Spleen (tissue), 7 donors: ENCODE measurements around the gene TMBIM4.

Source experiments
- POLR2A ChIP-seq, 3 donors: fragments of 450-650 bp; IDR thresholded peaks; one replicate each; pipeline ENCODE4 v1.5.1; 2017; ENCODE audit warnings: antibody characterized with exemption in 3 of 3, mild to moderate bottlenecking in 1 of 3
- POLR2AphosphoS5 ChIP-seq, 3 donors: sonication (generic); formaldehyde crosslinking; IDR thresholded peaks; one replicate each; pipeline ENCODE4 v1.5.1; 2017; ENCODE audit warnings: antibody characterized with exemption in 3 of 3
- TF ChIP-seq, protein P1 (sequence below), 11 experiments: fragments of 200-600 bp in 7 of 11; fragments of 450-650 bp in 4 of 11; sonication (generic) in 4 of 11; IDR thresholded peaks in 8 of 11; conservative IDR thresholded peaks in 3 of 11; 1 replicate in 7 of 11; 2 replicates in 4 of 11; pipeline versions ENCODE4 v1.4.0 to v1.8.0; 2016 to 2021; ENCODE audit warnings: antibody characterized with exemption in 11 of 11, inconsistent platforms in 4 of 11, mild to moderate bottlenecking in 1 of 11
- donor health status: DM: no; HTN: no; CAD: no; lungs with moderate emphysema.
- donor health status: DM: no; HTN: no; CAD: no.
- donor health status: DM: no; HTN: no; CAD: no.

DNA sequence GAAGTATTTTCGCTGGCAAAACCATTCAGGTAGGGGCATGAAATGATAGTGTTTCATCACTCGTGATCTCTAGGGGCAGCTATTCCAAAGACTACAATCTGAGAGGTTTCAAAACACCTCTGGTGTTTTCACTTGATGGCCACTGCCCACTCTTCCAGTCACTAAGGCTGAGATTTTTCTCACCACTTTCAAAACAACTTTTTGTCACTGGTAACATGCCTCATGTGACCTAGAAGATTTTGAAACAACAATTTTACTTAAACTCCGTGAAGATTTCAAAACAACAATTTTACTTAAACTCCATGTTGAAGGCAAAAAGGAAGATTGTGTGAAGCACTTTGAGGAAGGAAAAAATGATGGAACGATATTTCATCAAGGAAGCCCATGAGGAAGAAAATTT, 18.0 kb upstream of the TMBIM4 start:
- TF ChIP-seq, protein P1, sequence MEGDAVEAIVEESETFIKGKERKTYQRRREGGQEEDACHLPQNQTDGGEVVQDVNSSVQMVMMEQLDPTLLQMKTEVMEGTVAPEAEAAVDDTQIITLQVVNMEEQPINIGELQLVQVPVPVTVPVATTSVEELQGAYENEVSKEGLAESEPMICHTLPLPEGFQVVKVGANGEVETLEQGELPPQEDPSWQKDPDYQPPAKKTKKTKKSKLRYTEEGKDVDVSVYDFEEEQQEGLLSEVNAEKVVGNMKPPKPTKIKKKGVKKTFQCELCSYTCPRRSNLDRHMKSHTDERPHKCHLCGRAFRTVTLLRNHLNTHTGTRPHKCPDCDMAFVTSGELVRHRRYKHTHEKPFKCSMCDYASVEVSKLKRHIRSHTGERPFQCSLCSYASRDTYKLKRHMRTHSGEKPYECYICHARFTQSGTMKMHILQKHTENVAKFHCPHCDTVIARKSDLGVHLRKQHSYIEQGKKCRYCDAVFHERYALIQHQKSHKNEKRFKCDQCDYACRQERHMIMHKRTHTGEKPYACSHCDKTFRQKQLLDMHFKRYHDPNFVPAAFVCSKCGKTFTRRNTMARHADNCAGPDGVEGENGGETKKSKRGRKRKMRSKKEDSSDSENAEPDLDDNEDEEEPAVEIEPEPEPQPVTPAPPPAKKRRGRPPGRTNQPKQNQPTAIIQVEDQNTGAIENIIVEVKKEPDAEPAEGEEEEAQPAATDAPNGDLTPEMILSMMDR (IDR thresholded peaks at IDR 0.05 in 8 of 11, conservative IDR thresholded peaks at IDR 0.05 in 3 of 11) = no peak
- TF ChIP-seq POLR2AphosphoS5 (IDR thresholded peaks at IDR 0.05) = peak in 1 of 3 donors; percentile 10
- no peak for TF ChIP-seq POLR2A (IDR thresholded peaks at IDR 0.05)
